GM13976 (cell line): ENCODE measurements around the gene HCST.

Experiments
- DNase-seq: peaks from one replicate; pipeline ENCODE4 v3.0.0; 2012; ENCODE audit warnings: low spot score
- CTCF ChIP-seq: IDR thresholded peaks from 2 replicates; pipeline ENCODE4 v1.5.1; 2012; ENCODE audit warnings: borderline replicate concordance, mild to moderate bottlenecking; ENCODE audit not compliant: insufficient read depth; ENCODE audit errors: extremely low read depth, missing control alignments, control extremely low read depth
- in situ Hi-C: fragments of 300-500 bp; cut with MboI; formaldehyde crosslinking; loops from one replicate; pipeline ENCODE4 v1.12.0; 2022; ENCODE audit warnings: low sequenced_read_pairs, mixed read lengths, inconsistent platforms; ENCODE audit not compliant: unreplicated experiment

HCST gene

DNA sequence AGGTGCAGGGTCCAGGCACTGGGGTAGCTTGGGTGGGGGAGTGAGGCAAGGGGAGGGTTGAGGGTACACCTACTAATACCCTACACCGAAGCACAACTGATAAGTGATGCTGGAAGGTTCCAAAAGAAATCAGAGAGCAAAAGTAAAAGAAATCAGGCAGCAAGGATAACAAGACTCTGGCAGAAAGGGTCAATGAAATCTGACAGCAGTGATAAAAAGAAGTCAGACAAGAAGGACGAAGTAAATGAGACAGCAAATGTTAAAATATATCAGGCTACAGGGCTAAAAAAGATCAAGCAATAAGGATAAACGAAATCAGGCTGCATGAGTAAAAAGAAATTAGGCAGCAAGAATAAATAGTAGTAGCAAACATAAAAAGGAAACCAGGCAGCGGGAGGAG lies 38.5 kb downstream of the HCST start:
- TF ChIP-seq CTCF, result no peak
- DNase-seq, result no peak

GRCh38 chr19:35942235-35942634 lies 39.9 kb downstream of the HCST start:
- in situ Hi-C loops, result no loop called here
- no peak for TF ChIP-seq CTCF
- no peak for DNase-seq

More for the DNA sequence above, 38.5 kb downstream of the HCST start:
- in situ Hi-C loops, result no loop called here

GRCh38 chr19:35943321-35944301 lies 41.3 kb downstream of the HCST start:
- in situ Hi-C loops, result no loop called here
- no peak for TF ChIP-seq CTCF
- DNase-seq, result no peak

- in situ Hi-C loops, result no loop called here
- no peak for TF ChIP-seq CTCF
- DNase-seq, result no peak
These were observed 42.2 kb downstream of the HCST start for GRCh38 chr19:35944556-35944955.

DNA sequence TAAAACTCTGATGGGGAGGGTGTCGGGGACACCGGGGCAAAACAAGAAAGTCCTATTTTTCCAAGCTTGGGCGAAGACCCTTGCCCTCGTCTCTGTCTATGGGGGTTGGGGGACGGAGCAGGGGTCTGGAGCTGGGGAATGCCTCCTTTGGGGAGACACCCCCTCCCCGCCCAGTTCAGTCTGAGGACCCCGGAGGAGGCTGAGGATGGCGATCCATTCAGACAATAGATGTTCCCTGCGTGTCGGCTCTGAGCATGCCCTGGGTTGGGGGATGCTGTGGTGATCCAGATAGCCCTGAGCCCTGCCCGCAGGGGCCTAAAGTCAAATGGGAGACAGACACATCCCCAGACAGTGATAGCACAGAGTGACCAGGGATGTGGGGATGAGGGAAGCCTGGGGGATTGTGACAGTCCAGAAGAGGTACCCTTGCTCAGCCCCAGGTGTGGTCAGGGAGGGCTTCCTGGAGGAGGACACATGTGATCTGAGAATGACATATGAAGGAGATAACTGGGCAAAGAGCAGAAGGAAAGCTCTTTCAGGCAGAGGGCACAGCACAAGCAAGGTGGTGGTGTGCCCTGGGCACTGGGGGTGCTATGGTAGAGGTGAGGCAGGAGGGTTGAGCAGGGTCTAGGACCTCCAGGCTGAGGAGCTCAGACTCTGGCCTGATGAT lies 42.9 kb downstream of the HCST start:
- in situ Hi-C loops, result no loop called here
- DNase-seq, result no peak

More for the DNA sequence above, 42.9 kb downstream of the HCST start:
- no peak for TF ChIP-seq CTCF
